ENCODE data around the gene ERCC4. TPM values are rescaled to one million over a fixed set of nuclear protein-coding genes. Genes with fewer than 3 reads are reported as not detected.

Gene ERCC4
- total and polyA plus RNA-seq, 2 experiments from 2014 or later: 5.4 to 21.6 TPM

- H3K4me1 ChIP-seq (ENCODE audit: insufficient read depth): peaks cover 7% of the 10 kb centered on the region; the same call in 1 of the 2 replicates
- no peaks in the 10 kb centered on the region for H3F3A ChIP-seq (replicated peaks; ENCODE audit: low read depth)
- no peaks in the 10 kb centered on the region for H3K9me2 ChIP-seq (ENCODE audit: insufficient read depth)
- H3K27ac ChIP-seq (ENCODE audit: low read depth): no peak overlapping the region
- H3K27me3 ChIP-seq (ENCODE audit: insufficient read depth): no peaks in the 10 kb centered on the region
- H3K36me3 Mint-ChIP-seq (ENCODE audit: low read depth): no peaks in the 10 kb centered on the region
- peaks cover 8% of the 10 kb centered on the region; the same call in 2 of the 3 replicates for H3K4me1 Mint-ChIP-seq
- H4K20me1 ChIP-seq (replicated peaks; ENCODE audit: insufficient read depth): no peaks in the 10 kb centered on the region
- no peak overlapping the region for H3K4me3 Mint-ChIP-seq
- H3K4me2 ChIP-seq: no peak overlapping the region
- H3K4me3 ChIP-seq: no peak overlapping the region
- peaks cover 1% of the 10 kb centered on the region for H3K27me3 Mint-ChIP-seq (ENCODE audit: insufficient read depth, low read depth, poor library complexity)
- DNase-seq (ENCODE audit: low spot score) (no peak), ATAC-seq (no peak)
- no peaks in the 10 kb centered on the region for H3K79me2 ChIP-seq (replicated peaks; ENCODE audit: insufficient read depth)
- no peak overlapping the region for H2AFZ ChIP-seq
- H3K36me3 ChIP-seq (ENCODE audit: insufficient read depth): no peaks in the 10 kb centered on the region
- no peak overlapping the region for H3K27ac Mint-ChIP-seq
- H3K9me3 Mint-ChIP-seq: no peaks in the 10 kb centered on the region
- TF ChIP-seq NANOG (IDR thresholded peaks at IDR 0.05; ENCODE audit: borderline replicate concordance): no peak
- TF ChIP-seq REST (IDR thresholded peaks at IDR 0.05; ENCODE audit: unreplicated experiment): no peak
- no peak for TF ChIP-seq JUNB (IDR thresholded peaks at IDR 0.05; ENCODE audit: unreplicated experiment)
- no peak for TF ChIP-seq EZH2phosphoT487 (IDR thresholded peaks at IDR 0.05; ENCODE audit: unreplicated experiment)
- no peak for TF ChIP-seq CREB1 (CRISPR knock-in tag; IDR thresholded peaks at IDR 0.05; ENCODE audit: low read depth)
- TF ChIP-seq POLR2AphosphoS5 (IDR thresholded peaks at IDR 0.05; ENCODE audit: low read depth): no peak
- TF ChIP-seq EZH2 (IDR thresholded peaks at IDR 0.05; ENCODE audit: low read depth, unreplicated experiment): no peak
- TF ChIP-seq ZNF331 (CRISPR knock-in tag; IDR thresholded peaks at IDR 0.05; ENCODE audit: low read depth): no peak
- no peak for TF ChIP-seq ZNF462 (CRISPR knock-in tag; IDR thresholded peaks at IDR 0.05)
These were observed 72.4 kb downstream of the ERCC4 start for GRCh38 chr16:13992322-13992721.

All from GM23338 (cell line).